GM18519 (cell line): ENCODE data around the gene OSBPL6.
"Not testable (repeated sequence)": the region's sequence is repeated elsewhere in the genome, so short reads cannot be mapped to it uniquely, and the experiment has no call there.

ENCODE experiments used
- ATAC-seq: cut with Tn5 transposase; IDR thresholded peaks from one replicate; pipeline ENCODE4 v1.9.1; 2021; ENCODE audit warnings: mild to moderate bottlenecking, moderate library complexity; ENCODE audit not compliant: unreplicated experiment, low FRiP score

OSBPL6 gene

GRCh38 chr2:178193823-178194599, at the start of gene OSBPL6:
TSS of gene OSBPL6 (plus strand) at chr2:178194512. CDS start at chr2:178306185, 111,673 bp downstream.
- peak; percentile 89 for ATAC-seq

- ATAC-seq, result no peak
These were observed 42.3 kb upstream of the OSBPL6 start for GRCh38 chr2:178152033-178152432.

DNA sequence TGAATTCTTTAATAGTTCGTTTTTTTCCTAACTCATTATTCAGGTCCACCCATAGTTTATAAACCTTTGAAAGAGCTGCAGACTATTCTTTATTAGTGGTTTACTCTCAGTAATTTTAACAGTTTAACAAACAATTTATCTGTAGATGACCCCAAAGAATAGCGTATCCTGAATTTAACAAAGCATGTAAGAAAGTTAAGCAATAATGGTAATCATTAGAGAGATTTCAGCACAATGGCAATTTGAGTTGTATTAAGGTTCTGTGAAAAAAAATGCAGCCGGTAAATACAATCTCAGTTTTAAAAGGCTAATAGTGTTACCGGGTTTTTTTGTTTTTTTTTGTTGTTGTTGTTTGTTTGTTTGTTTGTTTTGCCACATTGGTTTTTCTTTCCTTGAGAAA, 41.8 kb upstream of the OSBPL6 start:
- no peak for ATAC-seq

DNA sequence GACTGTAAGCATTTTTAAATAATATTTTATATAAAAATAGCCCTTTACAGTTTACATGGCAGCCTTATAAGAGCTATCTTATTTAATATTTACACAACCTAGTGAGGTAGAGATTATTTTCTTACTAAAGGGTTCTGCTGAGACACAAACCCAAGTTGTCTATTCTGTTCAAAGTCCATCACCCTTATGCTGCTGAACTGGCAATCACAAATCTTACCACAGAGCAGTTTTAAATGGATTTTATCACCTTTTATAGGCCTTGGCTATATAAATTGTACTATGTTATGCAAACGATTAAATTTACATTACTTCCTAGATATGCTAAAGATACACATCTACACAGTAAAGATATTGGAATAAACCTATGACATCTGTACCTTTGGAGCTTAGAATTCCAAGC, 41.3 kb upstream of the OSBPL6 start:
- ATAC-seq, result no peak

DNA sequence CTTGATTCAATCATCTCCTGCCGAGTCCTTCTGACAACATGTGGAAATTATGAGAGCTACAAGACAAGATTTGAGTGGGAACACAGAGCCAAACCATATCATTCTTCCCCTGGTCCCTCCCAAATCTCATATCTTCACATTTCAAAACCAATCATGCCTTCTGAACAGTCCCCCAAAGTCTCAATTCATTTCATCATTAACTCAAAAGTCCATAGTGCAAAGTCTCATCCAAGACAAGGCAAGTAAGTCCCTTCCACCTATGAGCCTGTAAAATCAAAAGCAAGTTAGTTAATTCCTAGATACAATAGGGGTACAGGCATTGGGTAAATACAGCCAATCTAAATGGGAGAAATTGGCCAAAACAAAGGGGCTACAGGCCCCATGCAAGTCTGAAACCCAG, 40.4 kb upstream of the OSBPL6 start:
- not testable (repeated sequence) for ATAC-seq

DNA sequence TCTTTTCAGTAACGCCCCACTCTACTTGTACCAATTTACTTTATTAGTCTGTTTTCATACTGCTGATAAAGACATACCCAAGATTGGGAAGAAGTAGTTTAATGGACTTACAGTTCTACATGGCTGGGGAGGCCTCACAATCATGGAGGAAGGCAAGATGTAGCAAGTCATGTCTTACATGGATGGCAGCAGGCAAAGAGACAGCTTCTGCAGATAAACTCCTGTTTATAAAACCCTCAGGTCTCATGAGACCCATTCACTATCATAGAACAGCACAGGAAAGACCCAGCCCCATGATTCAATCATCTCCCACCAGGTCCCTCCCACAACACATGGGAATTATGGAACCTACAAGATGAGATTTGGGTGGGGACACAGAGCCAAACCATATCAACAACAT, 38.8 kb upstream of the OSBPL6 start:
- no peak for ATAC-seq

DNA sequence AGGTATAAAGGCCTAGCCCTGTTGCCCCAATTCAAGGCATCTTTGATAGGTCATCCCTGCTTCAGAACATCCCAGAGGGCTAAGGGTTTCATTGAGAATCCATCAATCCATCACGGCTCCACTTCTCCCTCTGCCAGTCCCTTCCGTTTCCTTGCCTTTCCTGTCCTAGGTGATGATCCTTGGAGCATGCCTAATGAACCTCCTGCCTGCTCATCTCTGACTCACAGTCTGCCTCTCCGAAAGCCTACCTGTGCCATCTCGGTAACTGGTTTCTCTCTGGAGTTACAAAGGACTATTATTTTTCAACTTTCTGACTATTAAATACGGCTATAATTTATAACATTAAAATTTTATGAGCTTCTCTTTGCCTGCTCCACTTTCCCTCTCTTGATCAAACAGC, 36.7 kb upstream of the OSBPL6 start:
- no peak for ATAC-seq

DNA sequence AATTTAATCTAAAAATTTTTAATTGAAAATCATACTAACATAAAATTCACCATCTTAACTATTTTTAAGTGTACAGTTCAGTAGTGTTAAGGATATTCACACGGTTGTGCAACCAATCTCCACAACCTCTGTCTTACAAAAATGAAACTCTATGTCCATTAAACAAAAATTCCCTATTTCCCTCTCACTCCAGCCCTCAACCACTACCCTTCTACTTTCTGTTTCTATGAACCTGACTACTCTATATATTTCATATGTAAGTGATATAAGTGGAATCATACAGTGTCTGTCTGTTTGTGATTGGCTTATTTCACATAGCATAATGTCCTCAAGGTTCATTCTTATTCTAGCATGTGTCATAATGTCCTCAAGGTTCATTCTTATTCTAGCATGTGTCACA, 34.3 kb upstream of the OSBPL6 start:
- no peak for ATAC-seq

DNA sequence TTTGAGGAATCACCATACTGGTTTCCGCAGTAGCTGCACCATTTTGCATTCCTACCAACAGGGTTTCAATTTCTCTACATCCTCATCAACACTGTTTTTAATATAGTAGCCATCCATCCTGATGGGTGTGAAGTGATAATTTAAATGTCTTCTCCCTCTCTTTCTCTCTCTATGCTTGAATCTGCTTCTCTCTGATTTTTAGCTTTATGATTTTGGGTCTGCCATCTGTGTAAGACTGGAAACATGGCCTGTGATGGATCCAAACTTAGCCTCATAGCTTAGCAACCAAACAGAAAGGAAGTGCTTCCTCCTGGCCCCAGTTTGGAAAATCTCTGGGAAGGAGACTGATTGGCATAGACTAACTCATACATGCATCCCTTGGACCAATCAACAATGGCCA, 33.7 kb upstream of the OSBPL6 start:
- no peak for ATAC-seq

GRCh38 chr2:178163395-178163794, 30.9 kb upstream of the OSBPL6 start:
- no peak for ATAC-seq

GRCh38 chr2:178163911-178164310, 30.4 kb upstream of the OSBPL6 start:
- ATAC-seq, result no peak

GRCh38 chr2:178173657-178174056, 20.7 kb upstream of the OSBPL6 start:
- ATAC-seq, result no peak

DNA sequence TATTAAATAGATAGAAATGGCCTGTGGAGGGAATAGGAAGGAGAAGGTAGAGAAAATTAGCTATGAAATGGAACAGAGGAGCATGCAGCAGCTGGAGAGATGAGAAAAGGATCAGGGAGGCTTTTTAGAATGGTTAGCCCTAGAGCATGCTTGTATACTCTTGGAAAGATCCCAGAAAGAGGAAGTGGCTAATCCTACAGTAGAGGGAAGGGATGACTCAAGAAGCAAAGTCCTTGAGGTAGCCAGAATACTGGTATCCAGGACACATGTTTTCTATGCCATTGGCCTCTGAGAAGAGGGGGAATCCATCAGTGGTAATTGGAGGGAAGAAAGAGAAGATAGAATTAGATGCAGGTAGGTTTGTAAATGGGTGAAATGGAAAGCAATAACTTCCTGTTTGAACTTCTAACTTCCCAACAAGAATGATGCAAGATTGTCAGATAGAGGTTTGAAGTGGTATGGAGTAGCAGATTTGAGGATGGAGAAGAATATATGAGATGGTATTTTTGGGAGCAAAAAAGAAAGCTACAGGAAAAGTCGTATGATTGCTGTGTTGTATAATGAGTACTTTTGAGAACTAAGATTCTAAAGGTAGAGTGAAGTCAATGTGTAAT, 17.1 kb upstream of the OSBPL6 start:
- ATAC-seq, result no peak

DNA sequence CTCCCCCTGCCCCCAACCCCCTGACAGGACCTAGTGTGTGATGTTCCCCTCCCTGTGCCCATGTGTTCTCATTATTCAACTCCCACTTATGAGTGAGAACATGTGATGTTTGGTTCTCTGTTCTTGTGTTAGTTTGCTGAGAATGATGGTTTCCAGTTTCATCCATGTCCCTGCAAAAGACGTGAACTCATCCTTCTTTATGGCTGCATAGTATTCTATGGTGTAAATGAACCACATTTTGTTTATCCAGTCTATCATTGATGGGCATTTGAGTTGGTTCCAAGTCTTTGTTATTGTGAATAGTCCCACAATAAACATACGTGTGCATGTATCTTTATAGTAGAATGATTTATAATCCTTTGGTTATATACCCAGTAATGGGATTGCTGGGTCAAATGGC, 13.7 kb upstream of the OSBPL6 start:
- not testable (repeated sequence) for ATAC-seq

GRCh38 chr2:178187861-178188260, 6.5 kb upstream of the OSBPL6 start:
- ATAC-seq, result no peak

- ATAC-seq, result no peak
These were observed 5.8 kb upstream of the OSBPL6 start for GRCh38 chr2:178188466-178188865.

GRCh38 chr2:178191004-178191508, 3.3 kb upstream of the OSBPL6 start:
- ATAC-seq, result no peak

DNA sequence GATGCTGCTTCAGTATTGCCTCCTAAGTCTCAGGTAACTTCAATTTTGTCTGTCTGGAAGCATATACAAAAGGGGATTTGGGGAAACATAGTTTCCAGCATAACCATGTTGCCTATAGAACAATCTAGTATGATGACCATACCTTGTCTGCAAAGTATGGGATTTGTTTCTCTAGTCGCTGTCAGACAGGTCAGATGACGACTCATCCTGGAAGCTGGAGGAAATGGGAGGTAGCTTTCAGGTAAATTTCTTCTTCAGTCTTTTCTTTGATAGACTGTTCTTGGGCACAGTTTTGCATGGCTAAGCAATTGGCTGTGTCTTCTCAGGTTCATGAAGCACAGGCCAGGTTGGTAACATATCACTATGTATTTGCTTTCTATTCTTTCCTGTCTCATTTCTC, 2.8 kb upstream of the OSBPL6 start:
- ATAC-seq, result no peak

- ATAC-seq, result no peak
These were observed 853 bp upstream of the OSBPL6 start for GRCh38 chr2:178193496-178193822.

DNA sequence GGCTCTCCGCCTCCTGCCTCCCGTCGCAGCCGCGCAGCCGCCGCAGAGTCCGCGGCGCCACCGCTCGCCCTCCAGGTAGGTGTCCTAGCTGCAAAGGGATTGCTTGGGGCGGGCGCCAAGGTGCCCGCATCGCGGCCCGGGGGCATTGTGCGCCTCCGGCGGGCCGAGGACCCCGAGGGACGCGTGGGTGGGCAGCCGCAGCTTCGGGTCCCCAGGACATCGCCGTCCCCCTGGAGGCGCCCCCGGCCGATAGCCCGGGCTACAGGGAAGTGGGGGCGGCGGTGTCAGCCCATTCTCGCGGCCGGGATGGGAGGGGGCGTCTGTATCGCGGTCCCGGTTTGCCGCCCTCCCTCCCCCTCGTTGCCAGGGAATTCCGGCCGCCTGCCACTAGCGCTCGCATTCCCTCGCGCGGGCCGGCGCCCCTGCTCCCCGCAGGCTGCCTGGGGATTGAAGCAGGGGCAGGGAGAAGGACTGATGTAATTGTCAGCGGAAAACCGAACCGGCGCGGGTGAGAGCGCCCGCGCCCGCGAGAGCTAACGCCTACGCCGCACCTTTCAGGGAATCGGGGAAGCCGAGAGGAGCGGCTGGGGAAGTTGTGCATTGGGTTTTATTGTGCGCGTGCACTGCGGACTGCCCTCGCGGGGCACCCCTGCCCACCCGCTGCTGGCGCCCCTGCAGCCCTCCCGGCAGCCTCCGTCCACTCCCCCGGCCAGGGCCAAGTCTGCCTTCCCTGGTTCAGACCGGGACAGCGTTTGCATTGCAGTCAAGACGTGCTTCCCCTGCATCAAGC, 483 bp downstream of the OSBPL6 start:
- no peak for ATAC-seq

- ATAC-seq, result no peak
These were observed 1.3 kb downstream of the OSBPL6 start for GRCh38 chr2:178195390-178196166.
